Measurements from ENCODE around the gene COL4A1. TPM values are rescaled to one million over a fixed set of nuclear protein-coding genes. Genes with fewer than 3 reads are reported as not detected.

Gene COL4A1
- polyA plus RNA-seq, 1 donor (not counting 4 experiments of a cell fraction or from before 2014, with no cell fraction given), result 22.3 TPM

DNA sequence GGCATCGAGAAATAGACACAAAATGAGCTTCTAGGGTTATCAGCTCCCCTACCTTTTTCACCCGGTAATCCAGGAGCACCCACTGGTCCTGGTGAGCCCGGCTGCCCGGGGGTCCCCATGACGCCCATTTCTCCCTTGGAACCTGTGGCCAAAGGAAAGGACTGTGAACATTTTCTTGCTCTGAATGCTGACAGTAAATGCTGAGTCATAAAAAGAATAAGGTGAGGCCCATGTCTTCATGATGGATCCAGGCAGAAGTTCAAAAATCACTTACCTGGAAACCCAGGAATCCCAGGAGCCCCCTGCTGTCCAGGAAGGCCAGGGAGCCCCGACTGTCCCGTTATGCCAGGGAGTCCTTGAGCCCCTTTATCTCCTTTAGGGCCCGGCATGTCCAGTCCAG, 129.2 kb downstream of the COL4A1 start:
- no peak overlapping the region for H3K4me3 ChIP-seq (ENCODE audit: control insufficient read depth in 2 of 3, extremely low read depth in 1 of 3, insufficient read depth in 2 of 3, low read depth in 1 of 3, low read length in 3 of 3)
- H3K9ac ChIP-seq (ENCODE audit: control insufficient read depth, extremely low read depth, insufficient read depth, low read length), result no peak overlapping the region
- no peak overlapping the region for H3K4me2 ChIP-seq (ENCODE audit: control insufficient read depth, extremely low read depth, insufficient read depth, low read depth, low read length)
- no peaks in the 10 kb centered on the region for H3K27me3 ChIP-seq (ENCODE audit: control insufficient read depth, extremely low read depth, insufficient read depth, low read length)
- no peaks in the 10 kb centered on the region for H3K9me3 ChIP-seq (ENCODE audit: control insufficient read depth, low read depth, low read length)
- H3K4me1 ChIP-seq (ENCODE audit: control insufficient read depth, extremely low read depth, insufficient read depth, low read length), result no peaks in the 10 kb centered on the region
- H3K79me2 ChIP-seq (ENCODE audit: control insufficient read depth, insufficient read depth, low read length), result no peaks in the 10 kb centered on the region
- dilution Hi-C loops (cut with MboI; ENCODE audit: extremely low pct_ligation_motif_present, low sequenced_read_pairs), result no loop called here
- H3K36me3 ChIP-seq (ENCODE audit: control insufficient read depth in 2 of 2, extremely low read depth in 1 of 2, insufficient read depth in 2 of 2, low read length in 2 of 2), result peaks cover 15 to 19% of the 10 kb centered on the region in 2 experiments
- FAIRE-seq, result no peak
- no peak overlapping the region for H2AFZ ChIP-seq (ENCODE audit: control insufficient read depth, low read length)
- DNase-seq (ENCODE audit: low read depth, low spot score), result no peak
- H3K27ac ChIP-seq (ENCODE audit: control insufficient read depth, insufficient read depth, low read length), result no peak overlapping the region
- H4K20me1 ChIP-seq (ENCODE audit: control insufficient read depth, extremely low read depth, insufficient read depth, low read length), result no peaks in the 10 kb centered on the region
- H3K9me1 ChIP-seq (ENCODE audit: control insufficient read depth, extremely low read depth, insufficient read depth, low read length), result no peaks in the 10 kb centered on the region
- no peak for TF ChIP-seq EZH2 (IDR thresholded peaks at IDR 0.05; ENCODE audit: low read length)
- TF ChIP-seq, protein P1, sequence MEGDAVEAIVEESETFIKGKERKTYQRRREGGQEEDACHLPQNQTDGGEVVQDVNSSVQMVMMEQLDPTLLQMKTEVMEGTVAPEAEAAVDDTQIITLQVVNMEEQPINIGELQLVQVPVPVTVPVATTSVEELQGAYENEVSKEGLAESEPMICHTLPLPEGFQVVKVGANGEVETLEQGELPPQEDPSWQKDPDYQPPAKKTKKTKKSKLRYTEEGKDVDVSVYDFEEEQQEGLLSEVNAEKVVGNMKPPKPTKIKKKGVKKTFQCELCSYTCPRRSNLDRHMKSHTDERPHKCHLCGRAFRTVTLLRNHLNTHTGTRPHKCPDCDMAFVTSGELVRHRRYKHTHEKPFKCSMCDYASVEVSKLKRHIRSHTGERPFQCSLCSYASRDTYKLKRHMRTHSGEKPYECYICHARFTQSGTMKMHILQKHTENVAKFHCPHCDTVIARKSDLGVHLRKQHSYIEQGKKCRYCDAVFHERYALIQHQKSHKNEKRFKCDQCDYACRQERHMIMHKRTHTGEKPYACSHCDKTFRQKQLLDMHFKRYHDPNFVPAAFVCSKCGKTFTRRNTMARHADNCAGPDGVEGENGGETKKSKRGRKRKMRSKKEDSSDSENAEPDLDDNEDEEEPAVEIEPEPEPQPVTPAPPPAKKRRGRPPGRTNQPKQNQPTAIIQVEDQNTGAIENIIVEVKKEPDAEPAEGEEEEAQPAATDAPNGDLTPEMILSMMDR (optimal IDR thresholded peaks at IDR 0.05 in 1 of 3, IDR thresholded peaks at IDR 0.05 in 1 of 3, conservative IDR thresholded peaks at IDR 0.05 in 1 of 3; ENCODE audit: extremely low read depth in 1 of 3, insufficient read depth in 2 of 3, low read length in 3 of 3), result no peak

GRCh38 chr13:110176431-110176830, 130.5 kb downstream of the COL4A1 start:
- TF ChIP-seq, protein P1 (optimal IDR thresholded peaks at IDR 0.05 in 1 of 3, IDR thresholded peaks at IDR 0.05 in 1 of 3, conservative IDR thresholded peaks at IDR 0.05 in 1 of 3; ENCODE audit: extremely low read depth in 1 of 3, insufficient read depth in 2 of 3, low read length in 3 of 3), result no peak
- TF ChIP-seq EZH2 (IDR thresholded peaks at IDR 0.05; ENCODE audit: low read length), result no peak
- Histone ChIP-seq H3K36me3 (ENCODE audit: control insufficient read depth in 2 of 2, extremely low read depth in 1 of 2, insufficient read depth in 2 of 2, low read length in 2 of 2) (peaks cover 11 to 16% of the 10 kb centered on the region in 2 experiments), H3K4me3 (ENCODE audit: control insufficient read depth in 2 of 3, extremely low read depth in 1 of 3, insufficient read depth in 2 of 3, low read depth in 1 of 3, low read length in 3 of 3) (no peak overlapping the region), H2AFZ (ENCODE audit: control insufficient read depth, low read length) (no peak overlapping the region), H3K4me1 (ENCODE audit: control insufficient read depth, extremely low read depth, insufficient read depth, low read length) (no peaks in the 10 kb centered on the region), H3K27ac (ENCODE audit: control insufficient read depth, insufficient read depth, low read length) (no peak overlapping the region), H3K9me1 (ENCODE audit: control insufficient read depth, extremely low read depth, insufficient read depth, low read length) (no peaks in the 10 kb centered on the region), H3K9ac (ENCODE audit: control insufficient read depth, extremely low read depth, insufficient read depth, low read length) (no peak overlapping the region), H4K20me1 (ENCODE audit: control insufficient read depth, extremely low read depth, insufficient read depth, low read length) (no peaks in the 10 kb centered on the region), H3K79me2 (ENCODE audit: control insufficient read depth, insufficient read depth, low read length) (no peaks in the 10 kb centered on the region), H3K4me2 (ENCODE audit: control insufficient read depth, extremely low read depth, insufficient read depth, low read depth, low read length) (no peak overlapping the region), H3K27me3 (ENCODE audit: control insufficient read depth, extremely low read depth, insufficient read depth, low read length) (no peaks in the 10 kb centered on the region), H3K9me3 (ENCODE audit: control insufficient read depth, low read depth, low read length) (no peaks in the 10 kb centered on the region)
- DNase-seq (ENCODE audit: low read depth, low spot score) (no peak), FAIRE-seq (no peak)
- dilution Hi-C loops (cut with MboI; ENCODE audit: extremely low pct_ligation_motif_present, low sequenced_read_pairs), result no loop called here

All from keratinocyte (primary cell).